Measurements from ENCODE around the gene FAM241A. TPM values are rescaled to one million over a fixed set of nuclear protein-coding genes. Genes with fewer than 3 reads are reported as not detected.
A peak's percentile ranks its signal among the peaks of the same experiment; 100 is the strongest.

FAM241A gene
- total and polyA plus RNA-seq, 9 of the 15 experiments (the other 6 are each of a cell fraction or from before 2014, with no cell fraction given), result 2.3 to 8.5 (median 5.3) TPM

DNA sequence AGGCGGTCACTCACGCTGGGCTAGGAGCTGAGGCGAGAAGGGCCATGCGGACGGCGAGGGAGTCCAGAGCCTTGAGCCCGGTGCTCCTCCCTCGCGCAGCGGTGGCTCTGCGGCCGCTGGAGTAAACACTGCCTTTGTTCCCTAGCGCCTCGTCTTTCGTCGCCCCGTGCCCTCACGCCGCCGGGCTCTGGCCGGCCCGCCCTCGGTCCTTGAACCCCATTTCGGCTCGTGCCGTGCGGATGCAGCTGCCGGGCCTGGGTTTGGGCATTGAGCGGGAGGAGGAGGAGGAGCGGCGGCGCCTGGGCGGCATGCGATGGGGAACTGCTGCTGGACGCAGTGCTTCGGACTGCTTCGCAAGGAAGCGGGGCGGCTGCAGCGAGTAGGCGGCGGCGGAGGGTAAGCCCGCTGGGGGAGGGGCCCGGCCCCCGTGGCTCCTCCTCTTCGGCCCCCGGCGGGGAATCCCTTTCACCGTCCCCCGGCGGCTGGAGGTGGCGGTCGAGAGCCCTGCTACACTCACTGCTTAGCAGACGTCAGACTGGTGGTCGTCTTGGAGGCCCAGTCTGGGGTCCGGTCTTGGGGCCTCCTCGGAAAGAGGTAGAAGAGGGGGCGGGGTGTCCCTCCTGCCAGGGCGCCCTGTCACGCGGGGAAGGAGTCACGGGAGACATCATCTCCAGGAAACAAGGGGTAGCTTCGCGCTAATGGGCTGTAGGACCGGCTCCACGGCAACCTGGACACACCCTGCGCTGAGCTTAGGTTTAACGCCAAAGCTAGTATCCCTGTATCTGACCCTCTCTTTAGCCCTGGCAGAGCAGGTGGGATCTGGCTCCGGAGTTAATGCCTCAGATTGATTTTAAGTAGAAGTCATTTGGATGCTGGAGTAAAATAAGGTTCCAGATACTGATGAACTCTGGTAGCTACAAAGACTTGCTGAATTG, 86.8 kb downstream of the FAM241A start, which contains the start of gene AP1AR (continued):
- TF ChIP-seq BRD4 (IDR thresholded peaks at IDR 0.05), result no peak; the same call in 1 of the 2 replicates
- no peak for TF ChIP-seq KLF10 (CRISPR knock-in tag; IDR thresholded peaks at IDR 0.05)
- no peak for TF ChIP-seq NFATC3 (IDR thresholded peaks at IDR 0.05)
- TF ChIP-seq SIN3A (IDR thresholded peaks at IDR 0.05; ENCODE audit: borderline replicate concordance in 2 of 2, control insufficient read depth in 1 of 2, low read depth in 2 of 2, low read length in 2 of 2), result peak; percentile 51 to 56; a peak in 3 of 4 replicates
- peak; percentile 86; the same call in 1 of the 2 replicates for TF ChIP-seq PKNOX1 (IDR thresholded peaks at IDR 0.05)
- TF ChIP-seq ZNF586 (CRISPR knock-in tag; conservative IDR thresholded peaks at IDR 0.05), result no peak
- TF ChIP-seq NRF1 (conservative IDR thresholded peaks at IDR 0.05 in 1 of 2, IDR thresholded peaks at IDR 0.05 in 1 of 2), result peak; percentile 66 to 73
- no peak for TF ChIP-seq ZNF224 (CRISPR knock-in tag; IDR thresholded peaks at IDR 0.05)
- TF ChIP-seq, protein P1, sequence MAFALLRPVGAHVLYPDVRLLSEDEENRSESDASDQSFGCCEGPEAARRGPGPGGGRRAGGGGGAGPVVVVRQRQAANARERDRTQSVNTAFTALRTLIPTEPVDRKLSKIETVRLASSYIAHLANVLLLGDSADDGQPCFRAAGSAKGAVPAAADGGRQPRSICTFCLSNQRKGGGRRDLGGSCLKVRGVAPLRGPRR (CRISPR knock-in tag; IDR thresholded peaks at IDR 0.05), result no peak
- TF ChIP-seq IRF2 (CRISPR knock-in tag; IDR thresholded peaks at IDR 0.05), result no peak
- TF ChIP-seq, protein P2, sequence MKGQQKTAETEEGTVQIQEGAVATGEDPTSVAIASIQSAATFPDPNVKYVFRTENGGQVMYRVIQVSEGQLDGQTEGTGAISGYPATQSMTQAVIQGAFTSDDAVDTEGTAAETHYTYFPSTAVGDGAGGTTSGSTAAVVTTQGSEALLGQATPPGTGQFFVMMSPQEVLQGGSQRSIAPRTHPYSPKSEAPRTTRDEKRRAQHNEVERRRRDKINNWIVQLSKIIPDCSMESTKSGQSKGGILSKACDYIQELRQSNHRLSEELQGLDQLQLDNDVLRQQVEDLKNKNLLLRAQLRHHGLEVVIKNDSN (CRISPR knock-in tag; IDR thresholded peaks at IDR 0.05), result peak; percentile 68
- 0 out of 2 replicates have a peak, but pooled peaks have one; percentile 33 for TF ChIP-seq AFF4 (CRISPR knock-in tag; IDR thresholded peaks at IDR 0.05)
- TF ChIP-seq SAP30 (IDR thresholded peaks at IDR 0.05; ENCODE audit: borderline replicate concordance, insufficient read depth, low read depth, low read length, poor library complexity, severe bottlenecking), result peak; percentile 69
- peak; percentile 52 for TF ChIP-seq POLR2B (IDR thresholded peaks at IDR 0.05; ENCODE audit: low read depth, partially characterized antibody)
- 0 out of 2 replicates have a peak, but pooled peaks have one; percentile 50 for TF ChIP-seq ZNF12 (CRISPR knock-in tag; IDR thresholded peaks at IDR 0.05)
- TF ChIP-seq SIX5 (IDR thresholded peaks at IDR 0.05; ENCODE audit: borderline replicate concordance in 1 of 2, insufficient read depth in 1 of 2, low read depth in 1 of 2, low read length in 2 of 2), result no peak
- peak; percentile 82 for TF ChIP-seq SUPT5H (IDR thresholded peaks at IDR 0.05)
- TF ChIP-seq ZNF24 (IDR thresholded peaks at IDR 0.05), result no peak
- peak; percentile 78 for TF ChIP-seq RBM22 (IDR thresholded peaks at IDR 0.05; ENCODE audit: low read depth, low read length, poor library complexity, severe bottlenecking)
- TF ChIP-seq LARP7 (IDR thresholded peaks at IDR 0.05), result no peak
- peak; percentile 60 to 94 for TF ChIP-seq MAZ (CRISPR knock-in tag; conservative IDR thresholded peaks at IDR 0.05 in 1 of 2, IDR thresholded peaks at IDR 0.05 in 1 of 2)
- no peak for TF ChIP-seq TCF3 (CRISPR knock-in tag; IDR thresholded peaks at IDR 0.05)

Data from K562 (cell line).